HG02798 (cell line): ENCODE data around the gene TRAPPC12.
"Not testable (repeated sequence)": the region's sequence is repeated elsewhere in the genome, so short reads cannot be mapped to it uniquely, and the experiment has no call there.

ENCODE experiments used
- ATAC-seq: cut with Tn5 transposase; IDR thresholded peaks from one replicate; pipeline ENCODE4 v1.9.1; 2021; ENCODE audit warnings: mild to moderate bottlenecking; ENCODE audit not compliant: unreplicated experiment, poor library complexity

Gene TRAPPC12

GRCh38 chr2:3494984-3495666 is 115.6 kb downstream of the TRAPPC12 start:
- no peak for ATAC-seq

DNA sequence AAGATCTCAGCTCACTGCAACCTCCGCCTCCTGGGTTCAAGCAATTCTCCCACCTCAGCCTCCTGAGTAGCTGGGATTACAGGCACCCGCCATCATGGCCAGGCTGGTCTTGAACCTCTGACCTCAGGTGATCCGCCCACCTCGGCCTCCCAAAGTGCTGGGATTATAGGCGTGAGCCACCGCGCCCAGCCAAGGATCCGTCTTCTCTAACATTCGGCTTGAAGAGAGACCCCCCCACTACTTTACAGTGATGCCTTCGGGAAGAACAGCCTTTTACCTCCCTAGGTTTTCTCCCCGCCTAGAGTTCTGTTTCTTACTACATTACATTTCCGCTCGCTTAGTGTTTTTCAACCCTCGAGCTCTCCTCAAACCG is 117.2 kb downstream of the TRAPPC12 start:
- not testable (repeated sequence) for ATAC-seq

GRCh38 chr2:3498783-3499394 is 119.4 kb downstream of the TRAPPC12 start:
- ATAC-seq = no peak

GRCh38 chr2:3500326-3500899 is 120.9 kb downstream of the TRAPPC12 start:
- ATAC-seq = no peak

DNA sequence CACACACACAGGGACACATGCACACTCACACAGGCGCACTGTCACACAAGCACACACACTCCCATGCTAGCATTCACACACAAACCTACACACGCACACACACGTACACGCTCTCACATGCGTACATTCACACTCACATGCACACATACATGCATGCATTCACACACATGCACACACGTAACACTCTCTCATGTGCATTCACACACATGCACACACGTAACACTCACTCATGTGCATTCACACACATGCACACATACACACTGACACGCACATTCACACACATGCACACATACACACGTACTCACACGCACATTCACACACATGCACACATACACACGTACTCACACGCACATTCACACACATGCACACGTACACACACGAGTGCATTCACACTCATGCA is 123.6 kb downstream of the TRAPPC12 start:
- ATAC-seq = no peak

GRCh38 chr2:3503483-3503882 is 124.0 kb downstream of the TRAPPC12 start:
- no peak for ATAC-seq

DNA sequence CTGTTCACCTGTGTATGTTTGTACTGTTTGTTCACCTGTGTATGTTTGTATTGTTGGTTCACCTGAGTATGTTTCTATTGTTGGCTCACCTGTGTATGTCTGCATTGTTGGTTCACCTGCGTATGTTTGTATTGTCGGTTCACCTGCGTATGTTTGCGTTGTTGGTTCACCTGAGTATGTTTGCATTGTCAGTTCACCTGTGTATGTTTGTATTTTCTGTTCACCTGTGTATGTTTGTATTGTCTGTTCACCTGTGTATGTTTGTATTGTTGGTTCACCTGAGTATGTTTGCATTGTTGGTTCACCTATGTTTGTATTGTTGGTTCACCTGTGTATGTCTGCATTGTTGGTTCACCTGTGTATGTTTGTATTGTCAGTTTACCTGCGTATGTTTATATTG is 125.2 kb downstream of the TRAPPC12 start:
- no peak for ATAC-seq

DNA sequence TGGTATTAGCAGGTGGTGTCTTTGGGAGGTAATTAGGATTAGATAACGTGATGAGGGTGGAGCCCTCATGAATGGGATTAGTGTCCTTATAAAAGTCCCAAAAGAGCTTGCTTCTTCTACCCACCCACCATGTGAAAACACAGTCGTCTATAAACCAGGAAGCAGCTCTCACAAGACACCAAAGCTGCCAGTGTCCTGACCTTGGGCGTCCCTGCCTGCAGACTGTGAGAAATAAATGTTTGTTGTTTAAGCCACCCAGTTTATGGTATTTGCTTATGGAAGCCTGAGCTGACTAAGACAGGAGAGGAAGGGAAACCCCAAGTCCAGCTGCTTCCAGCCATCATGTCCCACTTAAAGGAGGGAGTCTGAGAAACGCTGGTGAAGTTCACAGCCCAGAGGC is 126.3 kb downstream of the TRAPPC12 start:
- ATAC-seq = no peak

DNA sequence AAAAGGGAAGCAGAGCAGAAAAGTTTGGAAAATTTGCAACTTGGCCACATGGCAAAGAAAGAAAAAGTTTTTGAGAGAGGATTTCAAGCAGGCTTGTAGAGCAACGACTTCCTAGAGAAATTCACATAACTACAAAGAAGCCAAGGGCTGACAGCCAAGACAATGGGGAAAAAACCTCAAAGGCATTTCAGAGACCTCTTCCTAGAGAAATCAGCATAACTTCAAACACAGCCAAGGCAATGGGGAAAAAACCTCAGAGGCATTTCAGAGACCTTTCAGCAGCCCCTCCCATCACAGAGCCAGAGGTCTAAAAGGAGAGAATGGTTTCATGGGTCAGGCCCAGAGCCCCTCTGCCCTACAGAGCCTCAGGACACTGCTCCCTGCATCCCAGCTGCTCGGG is 132.6 kb downstream of the TRAPPC12 start:
- ATAC-seq = no peak

DNA sequence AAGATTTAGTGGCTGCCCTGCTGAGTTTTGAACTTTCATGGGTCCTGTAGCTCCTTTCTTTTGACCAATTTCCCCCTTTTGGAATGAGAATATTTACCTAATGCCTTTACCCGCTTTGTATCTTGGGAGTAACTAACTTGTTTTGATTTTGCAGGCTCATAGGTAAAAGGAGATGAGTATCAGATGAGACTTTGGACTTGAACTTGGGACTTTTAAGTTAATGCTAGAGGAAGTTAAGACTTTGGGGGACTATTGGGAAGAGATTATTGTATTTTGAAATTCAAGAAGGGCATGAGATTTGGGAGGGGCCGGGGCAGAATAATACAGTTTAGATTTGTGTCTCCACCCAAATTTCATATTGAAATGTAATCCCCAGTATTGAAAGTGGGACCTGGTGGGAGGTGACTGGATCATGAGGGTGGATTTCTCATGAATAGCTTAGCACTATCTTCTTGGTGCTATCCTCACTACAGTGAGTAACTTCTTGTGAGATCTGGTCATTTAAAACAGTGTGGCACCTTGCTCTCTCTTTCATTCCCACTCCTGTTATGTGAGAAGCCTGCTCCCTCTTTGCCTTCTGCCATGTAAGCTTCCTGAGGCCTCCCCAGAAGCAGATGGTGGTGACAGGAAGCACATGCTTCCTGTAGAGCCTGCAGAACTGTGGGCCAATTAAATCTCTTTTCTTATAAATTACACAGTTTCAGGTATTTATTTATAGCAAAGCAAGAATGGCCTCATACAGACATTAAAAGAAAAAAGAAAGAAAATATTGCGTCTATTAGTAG is 133.7 kb downstream of the TRAPPC12 start:
- no peak for ATAC-seq

DNA sequence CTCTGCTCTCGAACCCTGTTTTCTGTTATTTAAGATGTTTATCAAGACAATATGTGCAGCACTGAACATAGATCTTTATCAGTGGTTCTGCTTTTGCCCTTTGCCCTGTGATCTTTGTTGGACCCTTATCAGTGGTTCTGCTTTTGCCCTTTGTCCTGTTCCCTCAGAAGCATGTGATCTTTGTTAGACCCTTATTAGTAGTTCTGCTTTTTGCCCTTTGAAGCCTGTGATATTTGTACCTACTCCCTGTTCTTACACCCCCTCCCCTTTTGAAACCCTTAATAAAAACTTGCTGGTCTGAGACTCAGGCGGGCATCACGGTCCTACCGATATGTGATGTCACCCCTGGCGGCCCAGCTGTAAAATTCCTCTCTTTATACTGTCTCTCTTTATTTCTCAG is 135.9 kb downstream of the TRAPPC12 start:
- not testable (repeated sequence) for ATAC-seq

DNA sequence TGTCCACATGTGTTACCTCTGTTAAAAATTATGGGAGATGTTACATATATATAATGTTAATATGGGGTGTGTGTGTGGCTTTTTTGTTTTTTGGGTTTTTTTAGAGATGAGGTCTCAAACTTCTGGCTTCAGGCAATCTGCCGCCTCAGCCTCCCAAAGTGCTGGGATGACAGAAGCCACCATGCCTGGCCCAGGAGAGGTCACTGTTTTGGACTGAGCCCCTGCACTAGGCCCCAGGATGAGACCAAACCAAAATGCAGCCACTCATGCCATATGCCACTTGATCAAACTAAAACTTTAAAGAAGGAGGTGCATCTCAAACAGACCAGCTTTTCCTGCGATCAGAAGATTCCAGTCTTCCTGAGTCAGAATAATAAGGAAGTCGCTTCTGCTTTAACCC is 137.3 kb downstream of the TRAPPC12 start:
- ATAC-seq = no peak

- no peak for ATAC-seq
These were observed 138.5 kb downstream of the TRAPPC12 start for GRCh38 chr2:3517948-3518495.

DNA sequence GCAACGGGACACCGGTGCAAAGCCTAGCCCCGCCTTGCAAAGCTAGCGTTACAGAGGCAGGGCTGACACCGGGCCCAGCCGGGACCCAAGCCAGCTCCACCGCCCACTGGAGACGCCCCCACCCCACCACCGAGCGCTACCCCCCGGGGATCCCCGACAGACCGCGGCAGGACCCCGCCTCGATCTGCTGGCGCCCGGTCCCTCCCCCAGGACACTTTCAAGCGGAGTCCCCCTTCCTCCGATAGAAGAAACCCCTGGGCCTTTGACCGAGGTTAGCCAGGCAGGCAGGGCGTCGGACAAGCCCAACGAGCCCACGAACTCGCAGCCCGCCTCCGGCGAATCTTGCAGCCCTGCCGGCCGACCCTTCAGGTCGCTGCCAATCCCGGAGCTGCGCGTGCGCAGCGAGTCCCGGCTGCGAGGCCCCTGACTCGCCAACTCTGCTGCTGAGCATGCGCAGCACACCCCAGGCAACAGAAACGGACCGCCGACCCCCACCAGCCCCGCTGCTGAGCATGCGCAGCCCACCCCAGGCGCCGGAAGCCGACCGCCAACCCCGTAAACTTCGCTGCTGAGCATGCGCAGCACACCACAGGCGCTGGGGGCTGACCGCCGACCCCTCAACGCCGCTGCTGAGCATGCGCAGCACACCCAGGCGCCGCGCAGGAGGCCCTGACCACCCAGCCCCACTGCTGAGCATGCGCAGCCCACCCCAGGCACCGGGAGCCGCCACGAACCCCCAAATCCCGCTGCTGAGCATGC is 139.2 kb downstream of the TRAPPC12 start:
- ATAC-seq = peak; percentile 87

DNA sequence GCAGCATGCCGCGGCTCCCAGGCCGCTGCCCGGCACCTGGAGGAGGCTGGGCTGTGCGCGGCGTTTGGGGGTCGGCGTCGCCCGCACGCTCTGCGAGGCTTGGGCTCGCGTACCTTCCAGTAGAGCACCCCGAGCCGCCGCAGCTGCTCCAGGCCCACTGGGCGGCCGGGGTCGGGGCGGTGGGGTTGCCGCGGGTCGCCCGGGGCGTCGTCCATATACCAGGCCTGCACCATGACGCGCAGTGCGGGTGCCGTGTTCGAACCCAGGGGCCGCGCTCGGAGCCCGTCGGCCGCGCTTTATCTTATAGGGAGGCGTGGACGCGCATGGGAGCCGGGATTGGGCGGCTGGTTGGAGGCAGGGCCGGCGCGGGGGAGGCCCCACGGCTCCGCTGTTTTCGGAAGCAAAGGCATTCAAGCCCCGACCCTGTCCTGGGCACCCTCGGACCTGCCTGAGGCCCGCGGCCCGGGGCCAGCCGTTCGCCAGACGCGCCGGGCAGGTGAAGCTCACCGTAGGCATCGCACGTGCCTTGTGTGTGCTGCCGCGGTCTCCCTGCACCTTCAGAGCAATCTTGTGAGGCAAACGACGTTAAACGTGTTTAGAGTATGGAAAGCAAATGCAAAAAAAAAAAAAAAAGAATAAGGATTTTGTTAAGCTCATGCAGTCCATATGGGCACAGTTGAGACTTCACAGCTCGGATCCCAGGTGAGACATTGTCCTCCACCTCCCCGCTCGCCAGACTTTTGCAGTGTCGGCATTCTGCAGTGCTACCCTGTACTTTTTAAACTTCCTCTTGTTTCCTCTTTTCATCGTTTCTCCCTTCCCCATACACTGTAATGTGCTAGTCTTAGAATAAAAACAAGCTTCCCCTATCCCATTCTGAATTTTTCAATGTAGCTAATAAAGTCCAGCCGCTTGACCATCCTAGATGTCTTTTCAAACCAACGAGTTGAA is 140.0 kb downstream of the TRAPPC12 start, which contains the start of gene ADI1:
TSS of gene ADI1 (minus strand) at position 277 of the 951 bp plus-strand sequence. CDS start at position 233, 44 bp downstream.
- ATAC-seq = peak; percentile 67

DNA sequence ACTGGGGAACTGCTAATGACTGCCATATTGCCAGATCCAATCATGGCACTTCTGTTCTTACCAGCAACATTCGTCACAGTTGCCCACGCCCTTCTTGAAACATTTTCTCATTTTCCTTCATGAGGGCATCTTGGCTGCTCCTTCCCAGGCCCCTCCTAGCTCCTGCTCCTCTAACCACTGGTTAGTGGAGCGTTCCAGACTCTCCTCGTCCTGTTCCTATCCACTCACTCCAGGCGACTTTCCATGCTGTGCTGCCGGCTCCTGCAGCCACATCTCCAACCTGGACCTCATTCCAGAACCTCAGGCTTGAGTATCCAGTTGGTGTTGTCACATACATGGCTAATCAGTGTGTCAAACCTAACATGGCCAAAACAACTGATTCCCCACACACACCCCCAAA is 141.1 kb downstream of the TRAPPC12 start:
- ATAC-seq = no peak

- ATAC-seq = no peak
These were observed 143.5 kb downstream of the TRAPPC12 start for GRCh38 chr2:3522961-3523421.

DNA sequence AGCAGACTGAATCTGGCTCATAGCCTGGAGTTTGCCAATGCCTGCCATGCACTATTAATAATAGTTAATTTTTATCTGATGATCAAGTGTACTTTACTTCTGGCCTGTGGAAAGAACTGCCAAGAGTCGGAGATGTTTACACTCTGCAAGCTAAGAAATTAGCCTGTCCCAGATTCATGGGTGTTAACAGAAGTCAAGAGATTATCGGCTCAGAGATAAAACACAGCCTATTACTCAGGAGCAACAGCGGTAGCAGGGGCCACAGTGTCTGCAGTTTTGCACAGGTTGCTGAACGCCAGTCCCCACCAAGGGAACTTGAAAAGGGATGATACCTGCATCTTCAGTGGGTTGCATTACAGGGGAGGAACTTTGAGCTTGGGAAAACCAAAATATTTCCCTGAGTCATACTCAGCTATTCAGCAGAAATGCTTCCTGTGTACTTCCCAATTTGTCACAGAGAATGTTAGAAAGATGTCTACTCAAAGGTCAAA is 144.1 kb downstream of the TRAPPC12 start:
- ATAC-seq = no peak

GRCh38 chr2:3526871-3527270 is 147.4 kb downstream of the TRAPPC12 start:
- no peak for ATAC-seq
